Mesodermal cell (in vitro differentiated cells): ENCODE results near the gene GPAM.
"Not testable (repeated sequence)": the region's sequence is repeated elsewhere in the genome, so short reads cannot be mapped to it uniquely, and the experiment has no call there.

Experiments used
- H3K27ac ChIP-seq: 2 replicates; pipeline ENCODE4 v1.7.0; 2013; ENCODE audit warnings: mild to moderate bottlenecking, low read depth, low read length, moderate library complexity; ENCODE audit not compliant: severe bottlenecking
- H3K36me3 ChIP-seq: 2 replicates; pipeline ENCODE4 v1.7.1; 2013; ENCODE audit warnings: mild to moderate bottlenecking, low read length, moderate library complexity; ENCODE audit not compliant: control insufficient read depth, insufficient read depth
- H3K4me1 ChIP-seq: one replicate; pipeline ENCODE4 v1.7.1; 2013; ENCODE audit warnings: mild to moderate bottlenecking, low read length; ENCODE audit not compliant: insufficient read depth, control insufficient read depth, poor library complexity, severe bottlenecking
- H3K4me3 ChIP-seq: 2 replicates; pipeline ENCODE4 v1.7.0; 2013; ENCODE audit warnings: low read length, control low read depth, mild to moderate bottlenecking; ENCODE audit not compliant: insufficient read depth, poor library complexity, severe bottlenecking; ENCODE audit errors: extremely low read depth
- H3K9me3 ChIP-seq: 2 replicates; pipeline ENCODE4 v1.7.1; 2013; ENCODE audit warnings: mild to moderate bottlenecking, low read length, moderate library complexity; ENCODE audit not compliant: control insufficient read depth
- WGBS, 2 experiments: methylation state at CpG; one replicate each; pipeline ENCODE4 v1.1.5; 2013; ENCODE audit warnings: missing lambda C conversion rate in 2 of 2; ENCODE audit not compliant: insufficient coverage in 2 of 2; 5-methylcytosine and 5-hydroxymethylcytosine counted together

GPAM gene

DNA sequence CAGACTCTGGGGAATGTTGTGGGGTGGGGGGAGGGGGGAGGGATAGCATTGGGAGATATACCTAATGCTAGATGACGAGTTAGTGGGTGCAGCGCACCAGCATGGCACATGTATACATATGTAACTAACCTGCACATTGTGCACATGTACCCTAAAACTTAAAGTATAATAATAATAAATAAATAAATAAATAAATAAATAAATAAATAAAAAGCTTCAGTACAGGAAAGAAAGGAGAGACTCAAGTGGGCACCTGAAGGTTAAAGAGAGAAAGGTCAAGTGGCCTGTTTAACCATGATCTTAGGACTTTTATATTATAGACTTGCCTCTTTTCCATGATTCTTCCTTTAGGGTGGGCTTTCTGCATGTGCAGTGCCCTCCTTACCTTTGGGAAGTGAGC, 73.8 kb downstream of the GPAM start:
- not testable (repeated sequence) for H3K4me3 ChIP-seq, H3K4me1 ChIP-seq, H3K36me3 ChIP-seq, H3K9me3 ChIP-seq, H3K27ac ChIP-seq
- WGBS, 2 experiments = no CpG with 5 or more reads among the region's 2 CpGs
